Mesenchymal stem cell (in vitro differentiated cells and primary cell): ENCODE data around the gene DIPK2A.

Experiments used
- DNase-seq: peaks from one replicate; pipeline ENCODE4 v3.0.0-alpha.2; 2013
- H2AFZ ChIP-seq: one replicate; pipeline ENCODE4 v1.6.1; 2013; ENCODE audit warnings: low read depth, mild to moderate bottlenecking, control low read depth, inconsistent platforms, low read length, moderate library complexity
- H2AK5ac ChIP-seq: 2 replicates; pipeline ENCODE4 v1.6.1; 2013; ENCODE audit warnings: low read length, moderate library complexity, mild to moderate bottlenecking, inconsistent platforms; ENCODE audit not compliant: severe bottlenecking
- H2BK120ac ChIP-seq: one replicate; pipeline ENCODE4 v1.6.1; 2013; ENCODE audit warnings: low read depth, mild to moderate bottlenecking, inconsistent platforms, low read length, moderate library complexity
- H2BK12ac ChIP-seq, 2 experiments: one replicate each; pipeline ENCODE4 v1.6.1; 2013; ENCODE audit warnings: inconsistent platforms in 2 of 2, low read length in 2 of 2, mild to moderate bottlenecking in 2 of 2, moderate library complexity in 2 of 2, control low read depth in 1 of 2
- H2BK15ac ChIP-seq: one replicate; pipeline ENCODE4 v1.6.1; 2013; ENCODE audit warnings: mild to moderate bottlenecking, low read depth, inconsistent platforms; ENCODE audit not compliant: poor library complexity, severe bottlenecking
- H2BK5ac ChIP-seq: 2 replicates; pipeline ENCODE4 v1.6.1; 2013; ENCODE audit warnings: low read depth, mild to moderate bottlenecking, low read length, control low read depth, inconsistent platforms; ENCODE audit not compliant: poor library complexity, severe bottlenecking
- H3K14ac ChIP-seq, 2 experiments: one replicate each; pipeline ENCODE4 v1.6.1; 2013; ENCODE audit warnings: inconsistent platforms in 2 of 2, low read length in 2 of 2, control low read depth in 1 of 2, mild to moderate bottlenecking in 1 of 2, moderate library complexity in 1 of 2
- H3K18ac ChIP-seq, 2 experiments: one replicate each; pipeline ENCODE4 v1.6.1; 2013; ENCODE audit warnings: inconsistent platforms in 2 of 2, low read length in 2 of 2, control low read depth in 1 of 2, low read depth in 1 of 2, mild to moderate bottlenecking in 1 of 2
- H3K23ac ChIP-seq, 2 experiments: one replicate each; pipeline ENCODE4 v1.6.1; 2013; ENCODE audit warnings: inconsistent platforms in 2 of 2, low read length in 2 of 2, mild to moderate bottlenecking in 2 of 2, moderate library complexity in 2 of 2, control low read depth in 1 of 2
- H3K27ac ChIP-seq: 2 replicates; pipeline ENCODE4 v1.5.1; 2013; ENCODE audit warnings: mild to moderate bottlenecking, moderate library complexity, low read length, control low read depth, inconsistent platforms; ENCODE audit not compliant: poor library complexity, severe bottlenecking
- H3K27me3 ChIP-seq, 2 experiments: 2 replicates each; pipeline versions ENCODE4 v1.6.1 to v1.7.0; 2013; ENCODE audit warnings: low read length in 2 of 2, mild to moderate bottlenecking in 2 of 2, moderate library complexity in 2 of 2, control low read depth in 1 of 2, inconsistent platforms in 1 of 2; ENCODE audit not compliant: control insufficient read depth in 1 of 2, insufficient read depth in 1 of 2
- H3K36me3 ChIP-seq, 2 experiments: 2 replicates each; pipeline versions ENCODE4 v1.6.1 to v1.7.0; 2013; ENCODE audit warnings: low read length in 2 of 2, control low read depth in 1 of 2, inconsistent platforms in 1 of 2, low read depth in 1 of 2, mild to moderate bottlenecking in 1 of 2; ENCODE audit not compliant: insufficient read depth in 2 of 2, control insufficient read depth in 1 of 2
- H3K4ac ChIP-seq, 2 experiments: one replicate each; pipeline ENCODE4 v1.6.1; 2013; ENCODE audit warnings: inconsistent platforms in 2 of 2, low read length in 2 of 2, mild to moderate bottlenecking in 2 of 2, moderate library complexity in 2 of 2, control low read depth in 1 of 2, low read depth in 1 of 2
- H3K4me1 ChIP-seq: 2 replicates; pipeline ENCODE4 v1.6.1; 2013; ENCODE audit warnings: low read depth, low read length, control low read depth; ENCODE audit not compliant: control insufficient read depth, insufficient read depth
- H3K4me2 ChIP-seq: 2 replicates; pipeline ENCODE4 v1.6.1; 2013; ENCODE audit warnings: low read length, mild to moderate bottlenecking, inconsistent platforms; ENCODE audit not compliant: poor library complexity, severe bottlenecking
- H3K4me3 ChIP-seq, 2 experiments: 2 replicates each; pipeline versions ENCODE4 v1.5.1 to v1.7.0; 2013; ENCODE audit warnings: low read length in 2 of 2, mild to moderate bottlenecking in 2 of 2, control low read depth in 1 of 2, low read depth in 1 of 2; ENCODE audit not compliant: insufficient read depth in 1 of 2
- H3K79me1 ChIP-seq: replicated peaks from 2 replicates; pipeline ENCODE4 v1.6.1; 2013; ENCODE audit warnings: mild to moderate bottlenecking, control low read depth, low read length, inconsistent platforms; ENCODE audit not compliant: poor library complexity, severe bottlenecking
- H3K9ac ChIP-seq: 2 replicates; pipeline ENCODE4 v1.7.0; 2013; ENCODE audit warnings: mild to moderate bottlenecking, low read length, moderate library complexity
- H3K9me3 ChIP-seq: 2 replicates; pipeline ENCODE4 v1.7.0; 2013; ENCODE audit warnings: mild to moderate bottlenecking, low read length; ENCODE audit not compliant: control insufficient read depth
- H4K8ac ChIP-seq: one replicate; pipeline ENCODE4 v1.6.1; 2013; ENCODE audit warnings: inconsistent platforms, mild to moderate bottlenecking, low read length, moderate library complexity
- H4K91ac ChIP-seq: one replicate; pipeline ENCODE4 v1.6.1; 2013; ENCODE audit warnings: mild to moderate bottlenecking, low read length, inconsistent platforms
- WGBS: methylation state at CpG from one replicate; pipeline ENCODE4 v1.1.7; 2013; ENCODE audit warnings: mixed read lengths; 5-methylcytosine and 5-hydroxymethylcytosine counted together

The DIPK2A gene

GRCh38 chr3:143957453-143957852, 14.2 kb upstream of the DIPK2A start:
- H2BK15ac ChIP-seq, result no peak overlapping the region
- no peak overlapping the region for H2BK12ac ChIP-seq
- no peak overlapping the region for H2BK5ac ChIP-seq
- no peaks in the 10 kb centered on the region for H3K9me3 ChIP-seq
- H3K4ac ChIP-seq, result no peak overlapping the region
- no peak overlapping the region for H3K4me2 ChIP-seq
- no peak overlapping the region for H2AK5ac ChIP-seq
- no peak overlapping the region for H2AFZ ChIP-seq
- no peaks in the 10 kb centered on the region for H3K4me1 ChIP-seq
- H3K79me1 ChIP-seq, result no peaks in the 10 kb centered on the region
- H3K23ac ChIP-seq, result no peak overlapping the region
- DNase-seq, result no peak
- H3K36me3 ChIP-seq, result no peaks in the 10 kb centered on the region
- no peak overlapping the region for H3K18ac ChIP-seq
- H3K14ac ChIP-seq, result no peak overlapping the region
- H4K91ac ChIP-seq, result no peak overlapping the region
- no peaks in the 10 kb centered on the region for H3K27me3 ChIP-seq
- H3K27ac ChIP-seq, result no peak overlapping the region
- H2BK120ac ChIP-seq, result no peak overlapping the region
- H3K9ac ChIP-seq, result no peak overlapping the region
- no peak overlapping the region for H3K4me3 ChIP-seq
- H4K8ac ChIP-seq, result no peak overlapping the region

- no peak overlapping the region for H2AFZ ChIP-seq
- no peak overlapping the region for H3K4me2 ChIP-seq
- peaks cover 5% of the 10 kb centered on the region for H3K9me3 ChIP-seq
- no peak overlapping the region for H3K27ac ChIP-seq
- no peak overlapping the region for H3K9ac ChIP-seq
- H3K36me3 ChIP-seq, result no peaks in the 10 kb centered on the region
- H2BK12ac ChIP-seq, result no peak overlapping the region
- no peak overlapping the region for H3K4ac ChIP-seq
- H3K4me3 ChIP-seq, result no peak overlapping the region
- H2BK5ac ChIP-seq, result no peak overlapping the region
- H3K4me1 ChIP-seq, result no peaks in the 10 kb centered on the region
- no peak overlapping the region for H2BK15ac ChIP-seq
- no peaks in the 10 kb centered on the region for H3K79me1 ChIP-seq
- no peak overlapping the region for H4K91ac ChIP-seq
- no peak overlapping the region for H3K18ac ChIP-seq
- no peak overlapping the region for H3K23ac ChIP-seq
- H3K14ac ChIP-seq, result no peak overlapping the region
- H2AK5ac ChIP-seq, result no peak overlapping the region
- H2BK120ac ChIP-seq, result no peak overlapping the region
- no peak for DNase-seq
- no peaks in the 10 kb centered on the region for H3K27me3 ChIP-seq
- no peak overlapping the region for H4K8ac ChIP-seq
These were observed 12.7 kb upstream of the DIPK2A start for GRCh38 chr3:143958966-143959365.

GRCh38 chr3:143961342-143961741, 10.3 kb upstream of the DIPK2A start:
- H3K4me1 ChIP-seq, result no peaks in the 10 kb centered on the region
- no peaks in the 10 kb centered on the region for H3K79me1 ChIP-seq
- no peak overlapping the region for H3K4me2 ChIP-seq
- no peak overlapping the region for H3K27ac ChIP-seq
- no peak overlapping the region for H3K14ac ChIP-seq
- no peak overlapping the region for H3K23ac ChIP-seq
- H3K18ac ChIP-seq, result no peak overlapping the region
- peaks cover 5% of the 10 kb centered on the region for H3K9me3 ChIP-seq
- H2BK5ac ChIP-seq, result no peak overlapping the region
- H2AFZ ChIP-seq, result no peak overlapping the region
- H2AK5ac ChIP-seq, result no peak overlapping the region
- no CpG with 5 or more reads among the region's 1 CpG for WGBS
- no peaks in the 10 kb centered on the region for H3K27me3 ChIP-seq
- no peak overlapping the region for H3K4ac ChIP-seq
- no peak overlapping the region for H4K91ac ChIP-seq
- no peak overlapping the region for H3K9ac ChIP-seq
- no peaks in the 10 kb centered on the region for H3K36me3 ChIP-seq
- no peak overlapping the region for H2BK15ac ChIP-seq
- no peak for DNase-seq
- no peak overlapping the region for H2BK12ac ChIP-seq
- no peak overlapping the region for H4K8ac ChIP-seq
- no peak overlapping the region for H2BK120ac ChIP-seq
- H3K4me3 ChIP-seq, result no peak overlapping the region

- H2BK12ac ChIP-seq, result no peak overlapping the region
- no peak overlapping the region for H3K4me3 ChIP-seq
- no peak overlapping the region for H2AFZ ChIP-seq
- peaks cover 5% of the 10 kb centered on the region for H3K9me3 ChIP-seq
- H4K91ac ChIP-seq, result no peak overlapping the region
- H2BK120ac ChIP-seq, result no peak overlapping the region
- no peak overlapping the region for H3K4ac ChIP-seq
- H2BK5ac ChIP-seq, result no peak overlapping the region
- no peaks in the 10 kb centered on the region for H3K36me3 ChIP-seq
- no peak overlapping the region for H2BK15ac ChIP-seq
- no peak overlapping the region for H3K23ac ChIP-seq
- H3K4me1 ChIP-seq, result no peaks in the 10 kb centered on the region
- no peak overlapping the region for H3K9ac ChIP-seq
- no peak overlapping the region for H3K27ac ChIP-seq
- no peak overlapping the region for H3K18ac ChIP-seq
- no peaks in the 10 kb centered on the region for H3K79me1 ChIP-seq
- 92% methylated on average over 6 of the region's 6 CpGs for WGBS
- no peak overlapping the region for H3K4me2 ChIP-seq
- no peak overlapping the region for H3K14ac ChIP-seq
- peak; percentile 10 for DNase-seq
- no peak overlapping the region for H4K8ac ChIP-seq
- H3K27me3 ChIP-seq, result no peaks in the 10 kb centered on the region
- no peak overlapping the region for H2AK5ac ChIP-seq
These were observed 7.7 kb upstream of the DIPK2A start for GRCh38 chr3:143963946-143964345.
